GM12865 (cell line): Measurements from ENCODE around the gene SLC6A5.

Source experiments
- DNase-seq: peaks from one replicate; pipeline ENCODE4 v3.0.0; 2010; ENCODE audit warnings: low read depth
- H3K4me3 ChIP-seq: 2 replicates; pipeline ENCODE4 v1.5.1; 2011; ENCODE audit warnings: mild to moderate bottlenecking, low read depth, low read length, control low read depth
- TF ChIP-seq, protein P1 (sequence below): IDR thresholded peaks from 2 replicates; pipeline ENCODE4 v1.5.1; 2011; ENCODE audit warnings: low read length, control low read depth, low read depth, inconsistent platforms; ENCODE audit not compliant: insufficient read depth; ENCODE audit errors: missing control alignments

Gene SLC6A5

DNA sequence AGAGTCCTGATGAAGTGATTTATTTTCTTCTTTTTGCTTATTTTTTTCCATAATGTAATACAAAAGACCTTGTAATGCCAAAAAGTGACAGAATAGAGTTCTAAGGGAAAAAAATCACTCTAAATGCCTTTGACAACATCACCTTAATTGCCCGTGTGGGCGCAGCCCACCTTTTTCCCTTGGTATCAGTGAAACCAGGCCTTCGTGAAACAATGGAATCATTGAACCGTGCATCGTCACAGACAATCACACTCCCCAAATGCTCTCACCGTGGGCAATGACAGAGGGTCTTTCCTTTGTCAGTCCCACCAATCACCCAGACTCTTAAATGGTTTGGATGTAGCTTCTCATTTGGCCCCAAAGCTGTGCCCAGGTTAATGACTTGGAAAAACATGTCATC is 9.6 kb upstream of the SLC6A5 start:
- TF ChIP-seq, protein P1, sequence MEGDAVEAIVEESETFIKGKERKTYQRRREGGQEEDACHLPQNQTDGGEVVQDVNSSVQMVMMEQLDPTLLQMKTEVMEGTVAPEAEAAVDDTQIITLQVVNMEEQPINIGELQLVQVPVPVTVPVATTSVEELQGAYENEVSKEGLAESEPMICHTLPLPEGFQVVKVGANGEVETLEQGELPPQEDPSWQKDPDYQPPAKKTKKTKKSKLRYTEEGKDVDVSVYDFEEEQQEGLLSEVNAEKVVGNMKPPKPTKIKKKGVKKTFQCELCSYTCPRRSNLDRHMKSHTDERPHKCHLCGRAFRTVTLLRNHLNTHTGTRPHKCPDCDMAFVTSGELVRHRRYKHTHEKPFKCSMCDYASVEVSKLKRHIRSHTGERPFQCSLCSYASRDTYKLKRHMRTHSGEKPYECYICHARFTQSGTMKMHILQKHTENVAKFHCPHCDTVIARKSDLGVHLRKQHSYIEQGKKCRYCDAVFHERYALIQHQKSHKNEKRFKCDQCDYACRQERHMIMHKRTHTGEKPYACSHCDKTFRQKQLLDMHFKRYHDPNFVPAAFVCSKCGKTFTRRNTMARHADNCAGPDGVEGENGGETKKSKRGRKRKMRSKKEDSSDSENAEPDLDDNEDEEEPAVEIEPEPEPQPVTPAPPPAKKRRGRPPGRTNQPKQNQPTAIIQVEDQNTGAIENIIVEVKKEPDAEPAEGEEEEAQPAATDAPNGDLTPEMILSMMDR = no peak
- H3K4me3 ChIP-seq = no peak overlapping the region
- DNase-seq = no peak

DNA sequence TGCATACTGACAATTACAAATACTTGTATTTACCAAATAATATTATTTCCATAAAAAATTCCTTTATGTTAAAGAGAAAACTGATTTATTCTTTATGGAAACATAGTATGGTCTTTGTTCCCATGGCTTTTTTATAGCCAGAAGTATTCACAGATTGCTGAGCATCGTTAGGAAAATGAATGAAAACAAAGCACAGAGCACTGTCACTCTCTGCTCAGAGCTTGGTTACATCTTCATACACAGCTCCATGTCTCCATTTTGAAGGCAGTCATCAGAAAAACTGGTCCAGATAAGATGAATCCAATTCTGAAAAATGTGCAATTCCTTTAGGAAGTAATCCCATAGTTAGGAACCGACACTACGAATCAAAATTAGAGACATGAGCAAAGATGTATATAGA is 9.0 kb upstream of the SLC6A5 start:
- no peak for DNase-seq
- no peak overlapping the region for H3K4me3 ChIP-seq
- TF ChIP-seq, protein P1 = no peak

DNA sequence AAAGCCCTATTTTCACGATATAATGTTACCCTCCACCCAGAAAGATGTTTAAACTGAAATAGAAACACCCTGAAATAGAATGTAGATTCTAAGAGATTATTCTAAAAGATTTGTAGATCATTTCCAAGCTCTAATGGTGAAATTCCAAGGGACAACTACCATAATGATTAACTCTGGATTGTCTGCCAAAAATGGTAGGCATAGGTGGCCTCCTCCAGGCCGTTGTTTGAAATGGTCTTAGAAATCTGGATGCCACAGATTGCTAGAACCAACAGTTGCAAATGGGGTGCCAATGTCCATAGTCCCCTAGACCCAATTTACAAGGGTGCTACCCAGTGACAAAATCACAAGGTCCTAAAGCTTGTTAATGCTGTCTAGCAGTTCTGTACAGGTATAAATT is 6.7 kb upstream of the SLC6A5 start:
- TF ChIP-seq, protein P1 = no peak
- no peak for DNase-seq
- no peak overlapping the region for H3K4me3 ChIP-seq

DNA sequence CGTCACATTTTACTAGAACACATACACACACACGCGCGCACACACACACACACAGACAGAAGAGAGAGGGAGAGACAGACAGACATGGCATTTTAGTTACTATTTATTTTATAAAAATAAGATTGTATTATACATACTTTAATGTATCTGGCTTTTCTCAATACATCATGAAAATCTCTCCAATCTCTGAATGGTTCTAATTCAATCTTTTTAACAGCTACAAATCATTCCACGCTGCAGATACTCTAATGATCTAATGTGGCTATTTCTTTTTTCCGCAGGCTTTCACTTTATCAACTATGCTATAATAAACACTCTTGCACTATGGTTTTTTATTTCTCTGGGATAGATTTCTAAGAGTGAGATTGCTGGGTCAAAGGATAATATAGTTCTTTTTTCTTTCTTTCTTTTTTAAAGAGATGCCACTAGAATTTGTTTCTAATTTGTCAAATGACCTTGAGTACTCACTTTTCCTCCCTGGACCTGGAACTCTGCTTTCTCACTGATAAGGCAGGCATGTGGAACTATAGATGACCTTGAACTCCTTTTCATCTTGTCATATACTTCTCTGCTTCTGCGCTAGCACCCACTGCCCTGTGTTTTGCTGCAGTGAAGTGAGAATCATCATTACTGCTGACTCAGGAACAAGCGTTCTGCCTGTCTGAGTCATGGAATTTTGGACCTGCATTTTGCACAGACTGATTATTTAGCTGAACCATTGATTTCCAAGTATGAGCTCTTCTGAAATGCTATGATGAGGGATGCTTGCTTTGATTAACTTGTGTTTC is 4.9 kb upstream of the SLC6A5 start:
- no peak overlapping the region for H3K4me3 ChIP-seq
- TF ChIP-seq, protein P1 = no peak
- no peak for DNase-seq

DNA sequence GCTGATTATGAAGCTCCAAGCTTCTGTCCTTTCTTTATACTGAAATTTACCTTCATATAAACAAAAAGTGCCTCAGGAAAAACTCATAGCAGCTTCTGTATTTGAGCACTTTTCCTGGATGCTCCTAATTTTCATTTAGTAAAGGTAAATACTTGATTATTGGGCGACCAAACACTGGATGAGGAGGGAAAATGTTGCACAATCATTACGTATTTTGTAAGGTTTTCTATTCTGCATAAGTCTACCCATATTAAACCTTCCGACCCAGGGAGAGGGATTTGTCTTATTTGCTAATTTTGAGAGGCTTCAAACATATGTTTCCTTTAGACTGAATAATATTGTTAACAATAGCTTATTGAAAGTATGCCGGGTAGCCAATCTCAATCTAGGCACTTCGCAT is 4.3 kb upstream of the SLC6A5 start:
- no peak for DNase-seq
- H3K4me3 ChIP-seq = no peak overlapping the region
- TF ChIP-seq, protein P1 = no peak

DNA sequence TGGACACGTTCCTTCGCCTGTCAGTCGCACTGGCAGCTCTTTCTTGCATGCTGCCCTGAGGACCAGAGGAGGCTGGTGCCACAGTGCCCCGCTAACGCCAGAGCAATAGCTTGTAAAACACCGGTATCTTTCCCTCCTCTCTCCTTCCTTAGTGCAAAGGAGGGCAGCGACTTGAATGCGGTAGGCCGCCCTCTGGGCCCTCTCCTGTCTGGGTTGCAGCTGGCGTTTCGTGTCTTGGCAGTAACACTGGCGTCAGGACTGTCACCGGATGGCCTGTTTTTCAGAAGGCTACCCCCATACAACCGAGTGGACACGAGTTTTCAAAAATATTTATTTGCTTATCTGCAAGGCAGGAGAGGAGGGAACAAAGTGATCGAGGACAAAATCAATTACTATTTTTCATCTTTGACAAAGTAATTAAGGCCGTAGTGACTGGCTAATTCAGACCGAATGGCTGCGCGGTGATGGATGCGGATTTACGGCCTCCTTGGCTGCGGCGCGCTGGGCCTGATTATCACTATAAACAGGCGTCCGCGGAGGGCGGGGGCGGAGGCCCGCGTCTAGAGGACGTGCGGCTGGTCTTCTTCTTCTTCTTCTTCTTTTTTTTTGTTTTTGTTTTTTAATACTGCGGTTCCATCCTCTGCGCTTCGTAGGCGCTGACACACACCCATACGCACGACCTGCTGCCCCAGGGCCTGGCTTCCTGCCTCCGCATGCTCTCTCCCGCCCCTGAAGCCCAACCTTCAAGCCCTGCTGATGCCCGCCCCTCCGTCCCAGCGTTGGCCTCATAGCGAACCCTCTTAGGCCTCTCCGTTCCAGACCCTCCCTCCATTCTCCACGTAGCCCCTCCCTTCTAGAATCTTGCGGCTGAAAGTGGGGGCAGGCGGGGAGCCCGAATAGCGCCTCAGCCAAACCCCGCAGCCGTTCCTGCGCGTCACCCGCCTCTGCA is 2.9 kb upstream of the SLC6A5 start:
- DNase-seq = no peak
- TF ChIP-seq, protein P1 = no peak
- no peak overlapping the region for H3K4me3 ChIP-seq
